CD4-positive, alpha-beta T cell treated with Interleukin-21 for 1 hour (primary cell): Measurements from ENCODE around the gene SLIT1.

Experiments used
- DNase-seq: peaks from one replicate; pipeline ENCODE4 v3.0.0-alpha.2; 2020

SLIT1 gene

DNA sequence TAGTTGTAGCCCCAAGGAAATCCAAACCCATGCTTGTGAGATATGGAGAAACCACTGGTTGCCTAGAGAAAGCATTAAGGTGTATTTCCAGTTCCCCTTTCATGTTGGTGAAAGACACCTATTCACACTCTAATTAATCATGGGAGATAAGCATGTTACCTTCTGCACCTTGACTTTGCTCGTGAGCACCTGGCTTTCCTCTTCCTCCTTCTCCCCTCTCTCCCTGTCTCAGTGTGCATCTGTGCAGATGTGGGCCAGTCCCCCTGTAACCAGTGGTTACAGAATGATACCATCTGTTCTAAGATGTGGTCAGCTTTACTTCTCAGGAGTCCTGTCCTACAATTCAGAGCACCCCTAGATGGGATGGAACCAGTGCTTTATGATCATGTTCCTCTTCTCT is 193.0 kb downstream of the SLIT1 start:
- no peak for DNase-seq

DNA sequence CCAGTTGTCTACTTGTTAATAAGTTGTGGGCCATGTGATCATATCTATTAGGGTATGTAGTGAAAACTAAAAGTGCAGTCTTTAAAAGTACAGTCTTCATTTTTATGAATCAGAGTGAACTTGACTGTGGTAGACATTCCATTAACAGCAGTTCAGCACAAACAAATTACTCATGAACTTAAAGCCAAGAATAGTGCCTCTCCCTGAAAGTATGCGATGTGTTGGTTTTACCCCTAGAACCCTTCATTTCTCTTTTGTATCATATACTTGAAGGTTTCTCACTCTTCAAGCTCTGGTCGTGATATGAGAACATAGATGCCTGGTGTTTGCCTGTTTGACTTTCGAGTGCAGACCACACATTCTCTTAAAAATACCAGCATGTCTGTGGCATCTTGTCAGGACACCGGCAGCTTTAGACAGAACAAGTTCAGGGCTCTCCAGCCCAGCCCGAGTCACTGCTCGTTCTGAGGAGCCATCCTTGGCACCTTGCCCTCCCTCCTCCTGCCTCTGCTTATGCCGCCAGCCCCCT is 194.4 kb downstream of the SLIT1 start:
- no peak for DNase-seq

DNA sequence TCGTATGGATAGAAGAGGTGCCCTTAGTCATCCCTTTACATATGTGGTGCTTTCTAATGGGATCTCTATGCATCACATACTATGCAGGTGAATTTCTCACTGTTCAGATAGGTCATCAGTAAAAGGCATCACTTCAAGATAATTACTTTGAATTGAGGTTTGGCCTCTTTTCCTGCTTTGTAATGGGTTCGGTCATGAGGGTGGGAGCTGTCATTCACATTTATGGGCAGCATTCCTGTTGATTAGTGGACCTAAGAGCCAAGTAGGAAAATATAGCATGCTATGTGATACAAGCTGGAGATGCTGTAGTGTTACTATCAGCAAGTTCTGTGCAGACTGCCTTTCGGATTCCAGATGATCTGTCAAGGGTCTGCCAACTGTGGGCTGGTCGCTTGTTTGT is 197.3 kb downstream of the SLIT1 start:
- no peak for DNase-seq

DNA sequence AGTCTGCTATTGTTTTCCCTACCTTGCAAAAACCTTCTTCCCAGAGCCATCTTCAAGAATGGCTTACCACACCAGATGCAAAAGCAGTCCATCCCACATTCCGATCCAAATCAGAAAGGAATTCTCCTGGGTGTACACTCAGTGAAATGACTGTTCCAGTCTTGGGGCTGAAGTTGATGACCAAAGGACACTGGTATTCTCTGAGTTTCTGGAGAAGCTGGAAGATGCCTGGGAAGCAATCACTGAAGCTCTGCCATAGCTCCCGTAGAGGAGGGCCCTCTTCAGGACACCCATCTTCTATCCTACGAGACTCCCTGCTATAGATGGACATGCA is 197.9 kb downstream of the SLIT1 start:
- no peak for DNase-seq

DNA sequence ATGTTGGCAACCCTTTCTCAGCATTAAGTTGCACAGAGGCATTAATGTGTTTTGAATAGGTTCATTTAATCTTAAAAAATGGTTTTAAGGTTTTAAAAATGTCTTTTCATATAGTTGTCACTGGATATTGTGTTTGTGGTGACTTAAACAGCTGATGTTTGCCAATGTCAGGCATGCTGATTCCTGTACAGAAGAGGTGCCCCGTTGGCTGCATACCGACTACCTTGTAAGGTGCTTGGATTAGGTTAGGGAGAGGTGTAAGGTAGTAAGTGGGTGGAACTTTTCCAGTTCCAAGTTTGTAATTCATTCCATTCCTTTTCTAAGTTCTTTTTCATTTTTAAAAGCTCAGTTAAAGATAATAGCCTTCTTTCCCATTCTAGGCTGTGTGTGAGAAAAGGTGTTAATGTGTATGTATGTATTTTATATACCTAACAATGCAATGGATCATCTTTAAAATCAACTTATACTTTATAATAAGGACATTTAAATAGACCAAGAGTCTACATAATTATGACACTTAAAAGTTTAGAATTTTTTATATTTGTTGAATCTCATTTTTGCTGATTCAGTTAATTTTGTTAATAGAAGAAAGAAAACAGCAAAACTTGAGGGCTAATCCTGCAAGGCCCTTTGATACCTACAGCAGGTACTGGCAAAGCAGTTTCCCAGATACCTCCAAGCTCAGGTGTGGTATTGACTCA is 198.5 kb downstream of the SLIT1 start:
- no peak for DNase-seq

DNA sequence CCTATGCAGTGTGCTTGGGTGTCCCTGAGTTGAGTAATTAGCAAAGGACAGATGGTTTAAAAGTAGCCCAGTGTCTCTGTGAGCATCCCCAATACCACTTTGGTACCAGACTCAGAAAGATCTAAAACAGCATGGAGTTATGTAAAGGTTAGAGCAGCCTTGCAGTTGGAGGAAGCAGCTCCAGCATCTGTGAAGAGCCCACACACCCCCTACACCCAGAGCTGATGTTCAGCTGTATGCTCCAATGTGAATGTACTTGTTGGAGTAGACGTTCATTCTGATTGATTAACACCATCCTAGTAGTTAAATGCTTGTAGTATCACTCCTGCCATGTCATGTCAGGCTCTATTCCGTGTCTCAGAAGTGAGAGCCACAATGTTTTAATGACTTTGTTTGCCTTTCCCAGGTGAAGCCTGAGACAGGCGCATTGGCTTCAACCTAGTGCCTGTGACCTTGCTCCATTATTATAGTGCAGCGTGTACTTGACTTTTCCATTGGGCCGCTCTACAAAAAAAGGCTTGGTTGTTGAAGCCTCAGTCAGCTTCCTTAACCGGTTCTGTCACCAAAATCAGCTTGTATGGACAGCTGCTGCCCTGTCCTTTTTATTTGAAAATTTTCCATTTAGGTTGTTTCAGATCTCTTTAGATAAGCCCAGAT is 199.4 kb downstream of the SLIT1 start:
- DNase-seq, result no peak

DNA sequence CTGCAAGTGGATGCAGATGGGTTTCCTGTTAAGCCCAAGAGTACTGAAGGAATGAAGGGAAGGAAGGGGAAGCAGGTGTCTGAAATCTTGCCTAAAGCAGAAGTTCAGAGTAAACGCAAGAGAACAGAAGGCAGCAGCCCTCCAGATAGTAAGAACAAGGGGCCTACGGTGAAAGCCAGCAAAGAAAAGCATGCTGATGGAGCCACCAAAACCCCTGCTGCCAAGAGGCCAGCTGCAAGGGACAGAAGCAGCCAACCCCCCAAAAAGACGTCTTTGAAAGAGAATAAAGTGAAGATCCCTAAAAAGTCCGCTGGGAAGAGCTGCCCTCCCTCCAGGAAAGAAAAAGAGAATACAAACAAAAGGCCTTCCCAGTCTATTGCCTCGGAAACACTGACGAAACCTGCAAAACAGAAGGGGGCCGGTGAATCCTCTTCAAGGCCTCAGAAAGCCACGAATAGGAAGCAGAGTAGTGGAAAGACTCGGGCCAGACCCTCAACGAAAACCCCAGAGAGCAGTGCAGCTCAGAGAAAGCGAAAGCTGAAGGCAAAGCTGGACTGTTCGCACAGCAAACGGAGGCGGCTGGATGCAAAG is 201.1 kb downstream of the SLIT1 start:
- DNase-seq, result no peak

DNA sequence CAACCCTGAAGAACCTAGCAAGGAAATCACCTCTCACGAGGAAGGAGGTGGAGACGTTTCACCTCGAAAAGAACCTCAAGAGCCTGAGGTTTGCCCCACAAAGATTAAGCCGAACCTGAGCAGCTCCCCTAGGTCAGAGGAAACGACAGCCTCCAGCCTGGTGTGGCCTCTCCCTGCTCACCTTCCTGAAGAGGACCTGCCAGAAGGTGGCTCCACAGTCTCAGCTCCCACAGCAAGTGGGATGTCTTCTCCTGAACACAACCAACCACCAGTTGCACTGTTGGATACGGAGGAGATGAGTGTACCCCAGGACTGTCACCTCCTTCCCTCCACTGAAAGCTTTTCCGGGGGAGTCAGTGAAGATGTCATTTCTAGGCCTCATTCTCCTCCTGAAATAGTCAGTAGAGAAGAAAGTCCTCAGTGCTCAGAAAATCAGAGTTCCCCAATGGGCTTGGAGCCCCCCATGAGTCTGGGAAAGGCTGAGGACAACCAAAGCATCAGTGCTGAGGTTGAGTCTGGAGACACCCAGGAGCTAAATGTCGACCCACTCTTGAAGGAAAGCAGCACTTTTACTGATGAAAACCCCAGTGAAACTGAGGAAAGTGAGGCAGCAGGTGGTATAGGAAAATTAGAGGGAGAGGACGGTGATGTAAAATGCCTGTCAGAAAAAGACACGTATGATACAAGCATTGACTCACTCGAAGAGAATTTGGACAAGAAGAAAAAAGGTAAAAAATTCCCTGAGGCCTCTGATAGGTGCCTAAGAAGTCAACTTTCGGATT is 203.4 kb downstream of the SLIT1 start:
- no peak for DNase-seq

DNA sequence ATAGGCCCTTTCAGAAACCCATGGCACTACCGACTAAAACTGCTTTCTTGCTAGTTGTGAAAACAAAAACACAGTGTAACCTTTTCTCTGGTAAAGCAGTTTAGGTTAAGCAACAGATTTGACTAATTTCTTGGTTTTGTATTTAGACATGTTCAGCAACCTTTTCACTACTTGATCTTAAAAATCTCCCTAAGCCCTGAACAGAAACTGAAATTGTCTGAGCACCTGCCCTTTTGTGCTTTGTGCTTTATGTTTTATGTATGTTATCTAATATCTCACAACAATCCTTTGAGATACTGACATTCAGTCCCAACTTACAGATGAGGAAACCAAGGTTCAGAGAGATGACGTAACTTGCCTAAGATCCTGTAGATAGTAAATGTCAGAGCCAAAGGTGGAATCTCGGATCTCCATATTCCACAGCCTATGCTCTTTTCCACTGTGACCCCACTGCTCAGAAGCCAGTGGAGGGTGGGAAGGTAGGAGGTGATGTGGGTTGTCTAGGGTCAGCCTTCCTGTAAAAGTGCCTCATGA is 207.1 kb downstream of the SLIT1 start:
- DNase-seq, result no peak

DNA sequence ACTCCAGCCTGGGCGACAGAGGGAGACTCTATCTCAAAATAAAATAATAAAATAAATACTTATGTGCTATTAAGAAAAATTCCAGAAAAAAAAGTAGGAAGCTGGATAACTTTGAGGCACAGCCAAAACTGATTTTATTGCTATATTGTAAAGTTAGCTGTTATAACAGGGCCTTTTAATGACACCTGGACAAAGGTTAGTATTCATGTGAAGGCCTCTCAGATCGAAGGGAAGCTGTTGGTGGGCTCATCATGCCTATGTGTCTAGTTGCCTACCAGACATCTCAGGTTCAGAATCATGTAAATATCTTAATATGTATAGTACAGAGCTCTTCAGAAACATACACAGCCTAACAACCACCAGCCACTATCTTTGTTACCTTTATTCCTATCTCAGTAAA is 210.6 kb downstream of the SLIT1 start:
- DNase-seq, result no peak

DNA sequence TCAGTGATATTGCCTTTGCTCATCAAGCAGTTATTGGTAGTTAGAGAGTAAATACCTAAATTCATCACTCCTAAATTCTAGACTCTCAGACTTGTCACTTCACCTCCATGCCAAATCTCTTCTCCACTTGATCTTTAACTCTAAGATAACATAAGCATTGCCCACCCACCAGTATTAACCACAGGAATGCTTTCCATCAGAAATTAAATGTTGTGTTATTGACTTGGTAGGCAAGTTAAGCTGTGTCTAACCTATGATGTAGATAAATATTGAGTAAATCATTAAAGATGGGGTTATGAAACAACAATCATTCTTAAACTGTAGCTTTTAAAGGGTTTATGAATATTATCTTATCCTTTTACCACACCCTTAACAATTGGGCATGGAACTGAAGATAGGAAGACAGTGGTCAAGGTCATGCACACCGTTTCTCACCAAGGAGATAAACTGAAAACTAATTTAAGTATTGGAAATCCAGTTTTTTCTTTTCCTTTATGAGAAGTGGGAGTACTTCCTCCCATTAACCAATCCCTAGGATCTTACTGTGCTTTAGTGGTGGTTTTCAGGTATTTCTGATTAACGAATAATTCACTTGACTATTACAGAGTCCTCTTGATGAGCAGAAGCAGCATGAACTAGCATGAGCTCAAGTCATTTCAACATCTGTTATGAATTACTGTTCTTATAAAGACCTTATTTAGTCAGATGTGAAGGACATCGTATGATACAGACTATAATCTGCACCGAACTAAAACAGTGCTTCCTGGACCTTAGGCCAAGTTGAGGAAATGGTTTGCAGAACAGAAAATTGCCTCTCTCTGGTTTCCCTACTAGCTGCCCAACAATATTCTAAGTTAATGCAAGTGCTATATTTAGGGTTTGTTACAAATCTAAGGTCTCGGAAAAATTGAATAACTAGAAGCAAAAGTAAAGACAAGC is 211.7 kb downstream of the SLIT1 start:
- no peak for DNase-seq

DNA sequence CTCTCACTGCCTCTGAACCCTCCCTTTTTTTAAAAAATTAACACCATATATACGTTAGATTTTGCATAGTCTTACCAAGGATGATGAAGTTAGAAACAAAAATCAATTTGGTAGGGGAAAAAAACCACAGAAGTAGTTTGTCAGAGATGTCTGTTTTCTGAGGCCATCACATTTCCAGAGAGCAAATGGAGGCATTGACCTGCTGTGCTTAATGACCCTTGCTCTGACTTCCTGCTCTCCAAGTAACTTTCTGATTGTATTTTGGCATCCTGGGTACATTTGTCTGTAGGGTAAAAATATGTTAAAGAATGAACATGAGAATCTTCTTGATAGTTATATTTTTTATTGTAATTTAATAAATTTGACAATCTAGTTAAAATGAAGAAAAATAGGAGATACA is 213.5 kb downstream of the SLIT1 start:
- DNase-seq, result no peak

DNA sequence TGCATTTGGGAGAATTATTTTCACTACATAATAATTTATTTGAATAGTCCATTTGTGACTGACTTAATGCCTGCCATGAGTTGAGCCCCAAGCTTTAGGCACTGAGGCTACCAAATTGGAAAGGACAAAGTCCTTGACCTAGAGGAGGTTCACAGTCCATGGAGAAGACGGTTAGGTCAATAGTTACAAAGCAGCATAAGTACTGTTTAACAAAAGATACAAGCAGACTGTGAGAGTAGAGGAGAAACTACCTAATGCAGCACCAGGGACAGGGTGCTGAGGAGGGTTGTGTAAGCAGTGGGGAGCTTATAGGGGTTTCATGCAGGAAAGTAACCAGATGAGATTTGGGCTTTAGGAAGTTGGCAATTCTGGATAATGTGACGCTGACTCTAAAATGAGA is 214.4 kb downstream of the SLIT1 start:
- DNase-seq, result no peak

DNA sequence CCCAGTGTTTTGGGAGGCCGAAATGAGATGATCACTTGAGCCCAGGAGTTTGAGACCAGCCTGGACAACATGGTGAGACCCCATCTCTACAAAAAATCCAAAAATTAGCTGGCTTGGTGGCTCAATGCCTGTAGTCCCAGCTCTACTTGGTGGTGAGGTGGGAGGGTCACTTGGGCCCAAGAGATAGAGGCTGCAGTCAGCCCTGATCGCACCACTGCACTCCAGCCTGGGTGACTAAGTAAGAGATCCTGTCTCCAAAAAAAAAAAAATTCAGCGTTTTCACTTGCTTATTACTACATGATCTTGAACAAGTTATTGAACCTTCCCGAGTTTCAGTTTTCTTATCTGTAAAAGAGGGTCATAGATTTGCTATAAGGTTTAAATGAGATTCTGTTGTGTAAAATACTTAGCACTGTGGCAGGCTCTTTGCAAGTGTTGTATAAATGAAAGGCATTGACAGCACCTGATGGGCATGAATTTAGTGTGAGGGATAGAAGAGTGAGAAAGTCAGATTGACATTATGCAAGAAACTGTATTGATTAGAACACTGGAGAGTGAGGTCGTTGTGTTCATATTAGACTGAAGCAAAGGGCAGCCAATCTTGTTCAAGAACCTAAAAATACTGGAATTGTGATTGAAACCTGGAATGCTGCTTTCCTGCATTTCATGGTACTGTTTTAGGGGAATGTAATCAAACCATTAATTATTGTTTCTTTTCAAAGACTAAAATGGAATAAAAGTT is 216.9 kb downstream of the SLIT1 start:
- no peak for DNase-seq

DNA sequence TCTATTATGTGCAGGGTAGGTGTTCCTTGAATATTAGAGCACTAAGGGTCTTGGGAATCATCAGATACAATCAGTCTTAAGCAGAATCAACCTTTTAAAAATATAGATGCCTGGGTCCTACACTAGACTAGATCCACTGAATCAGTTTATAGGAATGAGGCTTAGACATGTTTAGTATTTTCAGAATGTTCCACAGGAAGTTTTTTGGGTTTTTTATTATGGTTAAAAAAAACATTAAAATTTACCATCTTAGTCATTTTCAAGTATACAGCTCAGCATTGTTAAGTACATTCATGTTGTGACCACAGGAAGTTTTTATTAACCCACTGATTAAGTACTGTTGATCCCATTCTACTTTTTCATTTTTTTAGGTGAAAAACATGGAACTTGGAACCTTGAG is 217.9 kb downstream of the SLIT1 start:
- no peak for DNase-seq

DNA sequence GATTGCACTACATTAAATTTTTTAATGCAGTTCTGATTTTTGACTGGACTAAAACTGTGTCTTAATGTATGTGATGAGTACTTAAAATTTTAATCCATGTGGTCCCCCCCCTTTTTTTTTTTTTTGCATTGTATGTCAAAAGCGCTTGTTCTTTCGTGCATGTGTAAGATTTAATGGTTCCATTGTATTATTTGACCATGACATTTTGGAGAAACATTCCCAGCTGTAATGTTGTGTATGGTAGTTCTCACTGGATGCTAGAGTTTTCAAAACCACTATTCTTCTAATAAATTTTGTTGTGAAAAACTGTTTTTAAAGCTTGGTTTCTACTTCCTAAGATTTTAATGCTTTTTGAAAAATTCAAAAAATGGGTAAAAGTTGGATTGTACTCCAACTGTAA is 221.6 kb downstream of the SLIT1 start:
- no peak for DNase-seq

DNA sequence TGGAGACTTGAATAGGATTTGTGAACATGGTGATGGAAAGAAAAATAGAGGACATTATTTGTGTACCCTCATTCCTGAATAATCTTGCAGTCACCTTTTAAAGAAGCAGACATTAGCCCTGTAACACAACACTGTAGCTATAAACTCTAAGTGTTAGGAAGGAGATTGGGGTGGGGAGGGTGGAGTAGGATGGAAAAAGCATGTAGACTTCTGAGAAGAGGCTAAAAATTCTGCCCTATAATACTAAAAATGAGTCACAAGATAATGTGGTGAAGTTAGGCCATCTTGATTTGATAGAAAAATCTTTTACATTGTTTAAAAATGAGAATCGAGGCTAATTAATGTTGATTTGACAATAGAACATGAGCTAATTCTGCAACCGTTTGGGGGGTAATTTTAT is 224.9 kb downstream of the SLIT1 start:
- no peak for DNase-seq

DNA sequence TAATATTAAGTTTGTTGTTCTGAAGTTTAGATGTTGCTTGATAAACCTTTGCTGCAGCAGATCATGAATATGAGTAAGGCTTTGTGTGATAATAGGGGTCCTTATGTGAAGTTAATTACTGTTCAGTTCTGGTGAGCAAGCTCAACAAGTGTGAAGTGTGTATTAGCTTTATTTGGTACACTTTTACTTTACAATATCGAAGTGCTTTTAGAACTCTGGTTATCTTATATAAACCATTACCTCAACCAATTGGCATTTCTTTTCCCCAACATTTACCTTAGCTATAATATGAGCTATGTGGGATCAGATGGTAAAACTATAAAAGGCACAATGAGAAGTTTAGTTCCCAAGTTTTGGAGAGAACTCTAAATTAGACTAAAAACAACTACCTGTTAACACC is 226.0 kb downstream of the SLIT1 start:
- no peak for DNase-seq

DNA sequence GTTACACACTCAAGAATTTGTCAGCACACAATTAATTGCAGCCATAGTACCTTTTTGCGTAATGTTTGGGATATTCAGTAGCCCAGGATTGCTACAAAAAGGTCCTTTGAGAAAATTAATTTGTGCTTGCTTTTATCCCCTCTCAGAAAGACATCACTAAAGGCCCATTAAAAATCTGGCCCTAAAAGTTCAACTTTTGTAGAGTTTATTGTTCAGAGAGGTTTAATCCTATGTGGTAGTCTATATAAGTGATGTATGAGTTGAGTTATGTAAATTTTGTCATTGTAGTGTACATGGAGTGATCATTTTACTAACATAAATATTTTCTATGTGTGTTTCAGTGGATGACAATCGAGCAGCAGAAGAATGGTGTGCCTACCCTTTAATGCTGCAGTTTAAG is 227.7 kb downstream of the SLIT1 start:
- no peak for DNase-seq

DNA sequence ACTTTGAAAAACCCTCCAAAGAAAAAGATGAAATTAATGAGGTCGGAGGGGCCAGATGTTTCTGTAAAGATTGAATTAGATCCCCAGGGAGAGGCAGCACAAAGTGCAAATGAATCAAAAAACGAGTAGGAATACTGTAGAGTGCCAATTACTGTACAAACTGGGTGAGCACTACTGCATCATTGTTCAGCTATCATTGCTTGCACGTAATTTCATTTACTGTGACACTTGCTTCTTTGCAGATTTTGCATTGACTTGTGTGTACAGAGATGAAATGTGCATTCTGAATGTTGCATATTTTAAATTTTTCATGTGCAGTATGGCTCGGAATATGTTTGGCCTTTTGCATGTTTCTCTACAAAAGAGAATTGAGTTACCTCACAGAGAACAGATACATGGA is 230.0 kb downstream of the SLIT1 start:
- no peak for DNase-seq

DNA sequence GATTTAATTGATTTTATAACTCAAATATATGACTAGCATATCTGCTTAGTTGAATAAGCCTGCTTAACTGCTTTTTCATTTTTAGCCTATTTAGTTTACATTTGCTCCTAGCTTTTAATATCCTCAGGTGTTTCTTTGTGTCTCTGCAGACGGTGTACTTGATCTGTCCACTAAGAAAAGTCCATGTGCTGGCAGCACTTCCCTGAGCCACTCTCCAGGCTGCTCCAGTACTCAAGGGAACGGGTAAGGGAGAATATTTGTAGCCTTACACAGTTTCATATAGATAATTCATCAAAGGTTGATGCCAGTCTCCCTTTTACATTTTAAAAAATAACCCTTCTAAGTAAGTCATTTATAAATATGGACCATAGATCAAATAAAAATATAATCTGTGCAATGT is 233.8 kb downstream of the SLIT1 start:
- DNase-seq, result no peak
